Liver (tissue), 9 donors: ENCODE data around the gene LYRM9. TPM values are rescaled to one million over a fixed set of nuclear protein-coding genes. Genes with fewer than 3 reads are reported as not detected.

Experiments used
- DNase-seq: peaks from one replicate; pipeline ENCODE4 v3.0.0-alpha.2; 2017; ENCODE audit warnings: low spot score
- H3K27ac ChIP-seq, 2 donors: one replicate each; pipeline ENCODE4 v1.7.0; 2013; ENCODE audit warnings: inconsistent platforms in 2 of 2, low read length in 2 of 2, control low read depth in 1 of 2, low read depth in 1 of 2, mild to moderate bottlenecking in 1 of 2
- H3K27me3 ChIP-seq, 4 donors: one replicate each; pipeline versions ENCODE4 v1.6.1 to v1.7.0; 2013; ENCODE audit warnings: low read length in 3 of 4, inconsistent platforms in 1 of 4, mild to moderate bottlenecking in 1 of 4, moderate library complexity in 1 of 4; ENCODE audit not compliant: control insufficient read depth in 4 of 4, insufficient read depth in 4 of 4
- H3K36me3 ChIP-seq, 4 donors: one replicate each; pipeline versions ENCODE4 v1.6.1 to v1.7.0; 2013; ENCODE audit warnings: low read length in 3 of 4, mild to moderate bottlenecking in 3 of 4, low read depth in 1 of 4, moderate library complexity in 1 of 4; ENCODE audit not compliant: control insufficient read depth in 4 of 4, insufficient read depth in 3 of 4
- H3K4me1 ChIP-seq, 4 donors: one replicate each; pipeline versions ENCODE4 v1.6.1 to v1.7.0; 2013; ENCODE audit warnings: low read length in 3 of 4, mild to moderate bottlenecking in 3 of 4, moderate library complexity in 1 of 4; ENCODE audit not compliant: control insufficient read depth in 4 of 4, insufficient read depth in 4 of 4
- H3K4me3 ChIP-seq, 3 donors: one replicate each; pipeline versions ENCODE4 v1.6.1 to v1.7.0; 2013; ENCODE audit warnings: low read length in 3 of 3, control low read depth in 1 of 3, low read depth in 1 of 3, mild to moderate bottlenecking in 1 of 3
- H3K9ac ChIP-seq, 2 donors: one replicate each; pipeline ENCODE4 v1.7.0; 2013; ENCODE audit warnings: low read length in 2 of 2, mild to moderate bottlenecking in 2 of 2, moderate library complexity in 2 of 2, control low read depth in 1 of 2, low read depth in 1 of 2
- H3K9me3 ChIP-seq, 4 donors: one replicate each; pipeline versions ENCODE4 v1.6.1 to v1.7.0; 2013; ENCODE audit warnings: low read length in 3 of 4; ENCODE audit not compliant: control insufficient read depth in 4 of 4
- FOXA1 ChIP-seq: IDR thresholded peaks from 2 replicates; pipeline ENCODE4 v1.6.1; 2016; ENCODE audit warnings: antibody characterized with exemption
- HNF4A ChIP-seq, 2 donors: conservative IDR thresholded peaks; 2 replicates each; pipeline ENCODE4 v1.6.1; 2016; ENCODE audit warnings: antibody characterized with exemption in 2 of 2, mild to moderate bottlenecking in 2 of 2
- HNF4G ChIP-seq: IDR thresholded peaks from 2 replicates; pipeline ENCODE4 v1.6.1; 2016; ENCODE audit warnings: antibody characterized with exemption
- JUND ChIP-seq, 2 donors: IDR thresholded peaks; 2 replicates each; pipeline ENCODE4 v1.6.1; 2016; ENCODE audit warnings: antibody characterized with exemption in 2 of 2
- NR2F2 ChIP-seq: IDR thresholded peaks from 2 replicates; pipeline ENCODE4 v1.6.1; 2016; ENCODE audit warnings: antibody characterized with exemption
- RXRA ChIP-seq, 2 donors: IDR thresholded peaks; 2 replicates each; pipeline ENCODE4 v1.6.1; 2017 to 2018; ENCODE audit warnings: antibody characterized with exemption in 2 of 2, mild to moderate bottlenecking in 1 of 2
- SP1 ChIP-seq: IDR thresholded peaks from 2 replicates; pipeline ENCODE4 v1.6.1; 2018; ENCODE audit warnings: antibody characterized with exemption, mild to moderate bottlenecking
- TAF1 ChIP-seq: conservative IDR thresholded peaks from 2 replicates; pipeline ENCODE4 v1.6.1; 2016; ENCODE audit warnings: antibody characterized with exemption, mild to moderate bottlenecking
- YY1 ChIP-seq: IDR thresholded peaks from 2 replicates; pipeline ENCODE4 v1.6.1; 2016; ENCODE audit warnings: antibody characterized with exemption, mild to moderate bottlenecking
- whole genome bisulfite sequencing: extraction: QIAGEN DNeasy Blood & Tissue Kit; methylation state at CpG from one replicate; pipeline ENCODE4 v1.1.7; 2013; 5-methylcytosine and 5-hydroxymethylcytosine counted together
- polyA plus RNA-seq, 2 donors: library from polyadenylated mRNA; stranded (reverse) in 1 of 2; unstranded in 1 of 2; fragments of 200-250 nt in 1 of 2; fragments of >200 nt in 1 of 2; fragmentation: Nextera tagmentation in 1 of 2; extraction: Ambion mirVana in 1 of 2; gene quantifications; one replicate each; pipeline versions ENCODE4 v1.2.1 to v1.2.3, GENCODE V29; 2013 to 2015
- total RNA-seq, 2 donors: library from RNA; depleted of rRNA; stranded (reverse); fragments of >200 nt; gene quantifications; one replicate each; pipeline ENCODE4 v1.2.3, GENCODE V29; 2014
- TF ChIP-seq, protein P1 (sequence below): IDR thresholded peaks from 2 replicates; pipeline ENCODE4 v1.6.1; 2016; ENCODE audit warnings: antibody characterized with exemption
- TF ChIP-seq, protein P2 (sequence below): fragments of 150-350 bp; IDR thresholded peaks from 2 replicates; pipeline ENCODE4 v1.5.1; 2017; ENCODE audit warnings: improper control_type of control experiment, low read depth, low read length; ENCODE audit not compliant: missing input control
- donor health status: healthy.
- donor health status: healthy.
- donor health status: healthy.
- donor health status: healthy.
- donor health status: healthy.

The LYRM9 gene
- total and polyA plus RNA-seq, 4 donors = 3.8 to 4.4 (median 4.1) TPM

DNA sequence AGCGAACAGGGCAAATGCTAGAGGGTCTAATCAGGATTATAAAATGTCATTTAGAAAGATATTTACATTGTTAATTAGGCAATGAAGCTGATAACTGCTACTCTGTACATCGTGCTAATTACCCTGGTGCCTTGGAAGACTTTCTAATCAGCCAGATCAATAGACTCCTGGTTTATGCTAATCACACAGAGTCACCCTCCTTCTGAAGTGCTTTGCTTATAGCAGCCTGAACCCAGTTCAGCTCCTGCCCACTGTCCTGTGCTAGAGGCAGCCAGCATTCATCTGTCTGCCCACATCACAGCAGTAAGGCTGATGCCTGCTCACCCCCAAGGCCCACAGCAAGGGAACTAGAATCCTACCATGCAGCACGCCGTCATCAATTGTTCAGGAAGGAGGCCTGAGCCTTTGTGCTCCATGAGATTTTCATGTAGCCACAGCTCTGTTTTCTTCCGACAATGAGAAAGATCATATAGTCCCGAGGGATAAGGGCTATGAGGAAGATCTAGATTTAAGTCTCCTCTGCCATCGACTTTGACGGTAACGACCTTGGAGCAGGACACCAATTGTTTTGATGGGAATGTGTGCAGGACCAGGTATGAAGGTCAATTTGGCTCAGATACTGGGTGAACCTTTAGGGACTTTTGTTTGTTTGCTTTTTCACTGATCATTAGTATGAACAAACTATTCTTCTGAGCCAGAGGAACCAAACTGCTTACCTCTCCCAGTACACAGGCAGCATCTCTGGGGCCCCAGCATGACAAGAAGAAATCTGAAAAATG is 12.5 kb upstream of the LYRM9 start:
- 55% methylated on average over 9 of the region's 9 CpGs for WGBS
- H3K27ac ChIP-seq = peak overlapping the region in 1 of 2 donors; percentile 49
- peak overlapping the region in 1 of 2 donors; percentile 28 for H3K9ac ChIP-seq
- H3K9me3 ChIP-seq = no peaks in the 10 kb centered on the region
- TF ChIP-seq YY1 = no peak
- peak; percentile 21 for TF ChIP-seq HNF4G
- TF ChIP-seq HNF4A (conservative IDR thresholded peaks at IDR 0.05) = peak; percentile 60 to 72
- peak; percentile 57 to 59 for TF ChIP-seq RXRA (IDR thresholded peaks at IDR 0.05)
- peak in 1 of 2 donors; percentile 37 for TF ChIP-seq JUND (IDR thresholded peaks at IDR 0.05)
- TF ChIP-seq SP1 = peak; percentile 33
- no peaks in the 10 kb centered on the region for H3K27me3 ChIP-seq
- H3K4me1 ChIP-seq = peaks cover 1 to 28% (median 23%) of the 10 kb centered on the region in 4 donors
- H3K4me3 ChIP-seq = peak overlapping the region in 1 of 3 donors; percentile 35
- no peak for DNase-seq
- no peaks in the 10 kb centered on the region for H3K36me3 ChIP-seq

DNA sequence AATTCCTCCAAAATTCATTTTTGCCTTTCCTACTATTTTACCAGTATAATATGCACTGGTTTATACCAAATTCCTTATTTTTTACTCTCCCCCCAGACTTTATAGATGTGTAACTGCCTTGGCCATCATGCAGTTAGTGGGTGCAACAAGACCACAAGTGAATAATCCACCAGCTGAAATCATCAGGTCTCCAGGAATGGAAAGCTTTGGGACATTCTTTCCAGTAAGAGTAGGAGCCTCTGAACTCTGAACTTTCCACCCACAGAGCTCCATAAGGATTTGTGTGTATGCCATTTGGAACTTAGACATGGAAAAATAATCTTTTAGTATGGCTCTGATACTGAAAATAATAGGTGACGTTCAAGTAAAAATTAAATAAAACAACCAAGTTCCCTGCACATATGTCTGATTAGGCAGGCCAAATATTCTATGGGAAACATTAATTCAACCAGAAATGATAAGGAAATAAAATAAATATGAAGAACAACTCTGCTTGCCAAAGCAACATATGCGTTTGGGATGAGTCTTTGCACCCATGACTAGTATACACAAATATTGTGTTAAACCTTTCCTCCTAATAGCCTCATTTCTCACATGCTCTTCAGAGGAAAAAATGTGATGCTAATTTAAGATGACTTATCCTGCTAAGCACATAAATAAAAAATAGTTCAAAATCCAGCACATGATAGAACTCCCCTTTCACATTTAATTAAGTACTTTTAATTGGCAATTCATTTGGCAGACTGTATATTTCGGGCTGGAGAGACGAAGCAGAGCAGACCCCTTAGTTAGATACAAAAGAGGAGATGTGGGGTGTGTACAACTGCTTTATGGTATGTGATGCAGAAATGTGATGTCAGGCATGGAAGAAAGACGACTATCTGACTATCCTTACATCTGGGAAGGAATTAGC is 11.6 kb upstream of the LYRM9 start:
- H3K27me3 ChIP-seq = no peaks in the 10 kb centered on the region
- peaks cover 1 to 28% (median 23%) of the 10 kb centered on the region in 4 donors for H3K4me1 ChIP-seq
- H3K9me3 ChIP-seq = no peaks in the 10 kb centered on the region
- H3K27ac ChIP-seq = no peak overlapping the region
- TF ChIP-seq HNF4A (conservative IDR thresholded peaks at IDR 0.05) = peak in 1 of 2 donors; percentile 47
- peak in 1 of 2 donors; percentile 40 for TF ChIP-seq RXRA (IDR thresholded peaks at IDR 0.05)
- TF ChIP-seq NR2F2 = no peak
- 81% methylated on average over 5 of the region's 5 CpGs for WGBS
- H3K9ac ChIP-seq = no peak overlapping the region
- H3K36me3 ChIP-seq = no peaks in the 10 kb centered on the region
- no peak for DNase-seq
- H3K4me3 ChIP-seq = peak overlapping the region in 1 of 3 donors; percentile 35

DNA sequence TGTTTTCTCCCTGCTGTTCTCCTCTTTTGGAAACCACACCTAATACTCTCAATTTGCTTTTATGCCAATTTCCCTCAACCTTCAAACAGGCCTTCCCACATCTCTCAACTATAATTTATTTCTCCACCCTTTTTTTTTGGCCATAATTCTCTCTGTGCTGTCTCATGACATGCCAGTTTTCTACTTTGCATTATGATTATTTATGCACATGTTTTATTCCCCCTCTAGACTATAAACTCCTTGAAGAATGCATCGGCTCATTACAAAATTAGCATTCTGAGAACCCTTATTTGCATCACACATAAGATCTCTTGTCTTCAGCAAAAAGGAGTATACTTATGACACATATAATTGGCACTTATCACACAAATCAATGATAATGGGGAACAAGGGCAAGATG is 10.9 kb upstream of the LYRM9 start:
- no peak overlapping the region for H3K4me3 ChIP-seq
- no peaks in the 10 kb centered on the region for H3K36me3 ChIP-seq
- H3K9me3 ChIP-seq = no peaks in the 10 kb centered on the region
- H3K27ac ChIP-seq = no peak overlapping the region
- 98% methylated on average over 1 of the region's 1 CpG for WGBS
- no peaks in the 10 kb centered on the region for H3K27me3 ChIP-seq
- no peak for DNase-seq
- TF ChIP-seq TAF1 = no peak
- no peak for TF ChIP-seq FOXA1
- TF ChIP-seq HNF4G = no peak
- TF ChIP-seq, protein P1, sequence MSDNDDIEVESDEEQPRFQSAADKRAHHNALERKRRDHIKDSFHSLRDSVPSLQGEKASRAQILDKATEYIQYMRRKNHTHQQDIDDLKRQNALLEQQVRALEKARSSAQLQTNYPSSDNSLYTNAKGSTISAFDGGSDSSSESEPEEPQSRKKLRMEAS = no peak
- TF ChIP-seq, protein P2, sequence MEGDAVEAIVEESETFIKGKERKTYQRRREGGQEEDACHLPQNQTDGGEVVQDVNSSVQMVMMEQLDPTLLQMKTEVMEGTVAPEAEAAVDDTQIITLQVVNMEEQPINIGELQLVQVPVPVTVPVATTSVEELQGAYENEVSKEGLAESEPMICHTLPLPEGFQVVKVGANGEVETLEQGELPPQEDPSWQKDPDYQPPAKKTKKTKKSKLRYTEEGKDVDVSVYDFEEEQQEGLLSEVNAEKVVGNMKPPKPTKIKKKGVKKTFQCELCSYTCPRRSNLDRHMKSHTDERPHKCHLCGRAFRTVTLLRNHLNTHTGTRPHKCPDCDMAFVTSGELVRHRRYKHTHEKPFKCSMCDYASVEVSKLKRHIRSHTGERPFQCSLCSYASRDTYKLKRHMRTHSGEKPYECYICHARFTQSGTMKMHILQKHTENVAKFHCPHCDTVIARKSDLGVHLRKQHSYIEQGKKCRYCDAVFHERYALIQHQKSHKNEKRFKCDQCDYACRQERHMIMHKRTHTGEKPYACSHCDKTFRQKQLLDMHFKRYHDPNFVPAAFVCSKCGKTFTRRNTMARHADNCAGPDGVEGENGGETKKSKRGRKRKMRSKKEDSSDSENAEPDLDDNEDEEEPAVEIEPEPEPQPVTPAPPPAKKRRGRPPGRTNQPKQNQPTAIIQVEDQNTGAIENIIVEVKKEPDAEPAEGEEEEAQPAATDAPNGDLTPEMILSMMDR = no peak
- no peak for TF ChIP-seq JUND (IDR thresholded peaks at IDR 0.05)
- no peak for TF ChIP-seq SP1
- no peak overlapping the region for H3K9ac ChIP-seq
- H3K4me1 ChIP-seq = peaks cover 1 to 28% (median 23%) of the 10 kb centered on the region in 4 donors
